ENCODE results near the gene LMAN2. TPM values are rescaled to one million over a fixed set of nuclear protein-coding genes. Genes with fewer than 3 reads are reported as not detected.

The LMAN2 gene
- polyA plus RNA-seq, 3 donors: 148 to 275 (median 259) TPM

DNA sequence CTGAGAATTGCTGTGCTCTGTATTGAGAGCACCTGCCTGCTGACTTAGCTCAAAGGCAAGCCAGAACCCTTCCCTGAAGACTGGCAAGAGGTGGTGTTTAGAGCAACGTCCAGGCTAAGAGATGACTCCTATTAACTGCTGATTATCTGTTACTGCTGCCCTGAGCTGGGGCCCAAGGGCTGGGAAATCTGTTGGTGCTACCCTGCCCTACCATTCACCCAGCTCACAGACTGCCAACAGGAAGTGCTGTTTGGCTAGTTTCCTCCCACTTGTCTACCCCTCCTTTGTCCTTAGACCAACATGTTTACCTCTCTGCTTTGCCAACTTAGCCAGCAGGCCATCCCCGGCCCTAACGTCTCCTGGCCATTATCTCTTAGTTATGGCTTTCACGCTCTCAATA, 54.9 kb downstream of the LMAN2 start:
- Histone ChIP-seq H3K4me3 (replicated peaks in 1 of 3; ENCODE audit: low read depth in 2 of 3, low read length in 3 of 3) (peak overlapping the region in 1 of 3 experiments; percentile 34), H4K20me1 (ENCODE audit: insufficient read depth, low read length) (peaks cover 20% of the 10 kb centered on the region), H3K27me3 (ENCODE audit: control insufficient read depth in 2 of 2, insufficient read depth in 2 of 2, low read length in 2 of 2) (no peaks in the 10 kb centered on the region), H3K9me3 (replicated peaks in 1 of 2; ENCODE audit: control insufficient read depth in 1 of 2, insufficient read depth in 1 of 2, low read length in 2 of 2) (no peaks in the 10 kb centered on the region), H2AFZ (ENCODE audit: insufficient read depth, low read depth, low read length, poor library complexity, severe bottlenecking) (no peak overlapping the region), H3K9ac (ENCODE audit: insufficient read depth, low read length, poor library complexity, severe bottlenecking) (no peak overlapping the region), H3K27ac (ENCODE audit: low read depth in 1 of 2, low read length in 2 of 2) (peak overlapping the region; percentile 22 to 65), H3K36me3 (replicated peaks in 1 of 2; ENCODE audit: control insufficient read depth in 1 of 2, insufficient read depth in 2 of 2, low read length in 2 of 2) (peaks cover 47 to 58% of the 10 kb centered on the region in 2 donors), H3K79me2 (ENCODE audit: insufficient read depth, low read length) (peaks cover 22% of the 10 kb centered on the region), H3K4me2 (replicated peaks; ENCODE audit: extremely low read depth, low read length, poor library complexity, severe bottlenecking) (peak overlapping the region; percentile 62), H3K4me1 (ENCODE audit: control insufficient read depth in 1 of 2, insufficient read depth in 2 of 2, low read length in 2 of 2) (peaks cover 67 to 68% of the 10 kb centered on the region in 2 donors)
- DNase-seq: peak in 2 of 3 donors; percentile 28 to 39
- Mint-ChIP-seq H3K9me3 (no peaks in the 10 kb centered on the region), H3K27ac (peak overlapping the region; percentile 57 to 87 (median 79)), H3K4me3 (peak overlapping the region; percentile 51 to 80), H3K4me1 (peaks cover 71% of the 10 kb centered on the region), H3K27me3 (ENCODE audit: low read depth in 3 of 3) (peaks cover 0 to 5% (median 0%) of the 10 kb centered on the region in 3 donors), H3K36me3 (peaks cover 65 to 74% of the 10 kb centered on the region in 2 donors)
- intact Hi-C loops (cut with micrococcal nuclease): no loop called here
- no peak for TF ChIP-seq CTCF (IDR thresholded peaks at IDR 0.05)
- WGBS (ENCODE audit: insufficient coverage): 20% methylated on average over 1 of the region's 4 CpGs

DNA sequence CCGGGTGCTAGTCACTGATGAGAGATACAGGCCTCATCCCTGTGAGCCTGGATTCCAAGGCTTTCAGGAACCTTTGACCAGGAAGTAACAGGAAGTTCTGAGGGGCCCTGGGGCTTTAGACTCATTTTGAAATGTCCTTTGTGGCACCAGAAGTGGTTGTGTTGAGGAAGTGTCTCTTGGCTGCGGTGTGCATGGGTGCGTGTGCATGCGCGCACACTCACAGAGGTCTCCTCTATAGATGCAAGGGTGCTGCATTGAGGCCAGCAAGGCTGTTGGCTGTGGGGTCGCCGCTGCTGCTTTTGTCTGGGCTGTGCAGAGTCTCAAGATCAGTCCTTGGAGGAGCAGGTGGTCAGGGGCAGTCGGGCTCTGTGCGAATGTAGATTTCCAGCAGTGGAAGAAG, 55.5 kb downstream of the LMAN2 start:
- H3K27ac ChIP-seq (ENCODE audit: low read depth in 1 of 2, low read length in 2 of 2): peak overlapping the region; percentile 35 to 65
- peaks cover 60 to 61% of the 10 kb centered on the region in 2 donors for H3K4me1 ChIP-seq (ENCODE audit: control insufficient read depth in 1 of 2, insufficient read depth in 2 of 2, low read length in 2 of 2)
- H3K4me3 ChIP-seq (replicated peaks in 1 of 3; ENCODE audit: low read depth in 2 of 3, low read length in 3 of 3): peak overlapping the region in 1 of 3 experiments; percentile 34
- Mint-ChIP-seq H3K27ac (peak overlapping the region; percentile 62 to 87 (median 83)), H3K4me1 (peaks cover 66% of the 10 kb centered on the region), H3K27me3 (ENCODE audit: low read depth in 3 of 3) (peaks cover 0 to 2% (median 0%) of the 10 kb centered on the region in 3 donors), H3K4me3 (peak overlapping the region; percentile 48 to 80), H3K36me3 (peaks cover 63 to 72% of the 10 kb centered on the region in 2 donors), H3K9me3 (no peaks in the 10 kb centered on the region)
- H3K4me2 ChIP-seq (replicated peaks; ENCODE audit: extremely low read depth, low read length, poor library complexity, severe bottlenecking): peak overlapping the region; percentile 62
- H2AFZ ChIP-seq (ENCODE audit: insufficient read depth, low read depth, low read length, poor library complexity, severe bottlenecking): no peak overlapping the region
- H4K20me1 ChIP-seq (ENCODE audit: insufficient read depth, low read length): peaks cover 17% of the 10 kb centered on the region
- intact Hi-C loops (cut with micrococcal nuclease): no loop called here
- H3K9me3 ChIP-seq (replicated peaks in 1 of 2; ENCODE audit: control insufficient read depth in 1 of 2, insufficient read depth in 1 of 2, low read length in 2 of 2): no peaks in the 10 kb centered on the region
- 19% methylated on average over 7 of the region's 9 CpGs for WGBS (ENCODE audit: insufficient coverage)
- H3K36me3 ChIP-seq (replicated peaks in 1 of 2; ENCODE audit: control insufficient read depth in 1 of 2, insufficient read depth in 2 of 2, low read length in 2 of 2): peaks cover 46 to 58% of the 10 kb centered on the region in 2 donors
- DNase-seq: peak; percentile 41 to 73 (median 72)
- peaks cover 16% of the 10 kb centered on the region for H3K79me2 ChIP-seq (ENCODE audit: insufficient read depth, low read length)
- TF ChIP-seq CTCF (IDR thresholded peaks at IDR 0.05): no peak
- H3K27me3 ChIP-seq (ENCODE audit: control insufficient read depth in 2 of 2, insufficient read depth in 2 of 2, low read length in 2 of 2): no peaks in the 10 kb centered on the region
- H3K9ac ChIP-seq (ENCODE audit: insufficient read depth, low read length, poor library complexity, severe bottlenecking): no peak overlapping the region
